ENCODE data around the gene STT3A. TPM values are rescaled to one million over a fixed set of nuclear protein-coding genes. Genes with fewer than 3 reads are reported as not detected.
"Not testable (repeated sequence)": the region's sequence is repeated elsewhere in the genome, so short reads cannot be mapped to it uniquely, and the experiment has no call there.

STT3A gene
- total and polyA plus RNA-seq, 10 donors, result 23.0 to 102 (median 80.9) TPM

DNA sequence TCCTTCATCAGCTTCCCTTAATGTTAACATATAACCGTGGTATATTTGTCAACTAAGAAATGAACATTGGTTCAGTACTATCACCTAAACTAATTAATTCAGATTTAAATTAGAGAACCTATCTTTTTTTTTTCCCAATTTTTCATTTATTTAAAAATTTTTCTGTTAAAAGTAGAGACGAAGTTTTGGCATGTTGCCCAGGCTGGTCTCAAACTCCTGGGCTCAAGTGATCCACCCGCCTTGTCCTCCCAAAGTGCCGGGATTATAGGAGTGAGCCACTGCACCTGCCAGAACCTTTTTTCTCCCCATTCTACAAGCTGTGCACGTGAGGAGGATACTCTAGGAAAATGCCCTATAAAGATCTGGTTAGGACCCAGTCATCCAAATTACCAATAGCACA is 19.7 kb upstream of the STT3A start:
- H3K9me3 ChIP-seq, result no peaks in the 10 kb centered on the region
- H3K27me3 ChIP-seq (replicated peaks in 1 of 7), result no peaks in the 10 kb centered on the region
- H3K4me1 ChIP-seq, result peaks cover 11 to 40% (median 23%) of the 10 kb centered on the region in 6 donors
- intact Hi-C loops (cut with DNase I; ENCODE audit: low total_unique reads), result no loop called here
- DNase-seq, result no peak
- H3K4me3 ChIP-seq, result no peak overlapping the region
- TF ChIP-seq POLR2A (IDR thresholded peaks at IDR 0.05) (no peak), POLR2AphosphoS5 (IDR thresholded peaks at IDR 0.05) (no peak)
- TF ChIP-seq, protein P1, sequence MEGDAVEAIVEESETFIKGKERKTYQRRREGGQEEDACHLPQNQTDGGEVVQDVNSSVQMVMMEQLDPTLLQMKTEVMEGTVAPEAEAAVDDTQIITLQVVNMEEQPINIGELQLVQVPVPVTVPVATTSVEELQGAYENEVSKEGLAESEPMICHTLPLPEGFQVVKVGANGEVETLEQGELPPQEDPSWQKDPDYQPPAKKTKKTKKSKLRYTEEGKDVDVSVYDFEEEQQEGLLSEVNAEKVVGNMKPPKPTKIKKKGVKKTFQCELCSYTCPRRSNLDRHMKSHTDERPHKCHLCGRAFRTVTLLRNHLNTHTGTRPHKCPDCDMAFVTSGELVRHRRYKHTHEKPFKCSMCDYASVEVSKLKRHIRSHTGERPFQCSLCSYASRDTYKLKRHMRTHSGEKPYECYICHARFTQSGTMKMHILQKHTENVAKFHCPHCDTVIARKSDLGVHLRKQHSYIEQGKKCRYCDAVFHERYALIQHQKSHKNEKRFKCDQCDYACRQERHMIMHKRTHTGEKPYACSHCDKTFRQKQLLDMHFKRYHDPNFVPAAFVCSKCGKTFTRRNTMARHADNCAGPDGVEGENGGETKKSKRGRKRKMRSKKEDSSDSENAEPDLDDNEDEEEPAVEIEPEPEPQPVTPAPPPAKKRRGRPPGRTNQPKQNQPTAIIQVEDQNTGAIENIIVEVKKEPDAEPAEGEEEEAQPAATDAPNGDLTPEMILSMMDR (IDR thresholded peaks at IDR 0.05 in 8 of 11, conservative IDR thresholded peaks at IDR 0.05 in 3 of 11), result no peak
- no peak overlapping the region for H3K27ac ChIP-seq
- peaks cover 7 to 58% (median 50%) of the 10 kb centered on the region in 6 donors for H3K36me3 ChIP-seq
- whole genome bisulfite sequencing, 5 donors, result 83 to 93% (median 89%) methylated on average over 5 of the region's 5 CpGs

DNA sequence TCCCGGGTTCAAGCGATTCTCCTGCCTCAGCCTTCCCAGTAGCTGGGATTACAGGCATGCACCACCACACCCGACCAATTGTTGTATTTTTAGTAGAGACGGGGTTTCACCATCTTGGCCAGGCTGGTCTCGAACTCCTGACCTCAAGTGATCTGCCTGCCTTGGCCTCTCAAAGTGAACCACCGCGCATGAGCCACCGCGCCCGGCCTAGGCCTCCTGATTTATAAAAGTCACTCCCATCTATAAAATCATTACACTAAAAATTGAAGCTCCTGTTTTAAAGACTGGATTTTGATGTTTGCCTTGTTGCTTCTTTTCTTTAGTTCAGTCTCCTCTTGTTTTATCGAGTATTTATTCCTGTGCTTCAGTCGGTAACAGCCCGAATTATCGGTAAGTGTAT is 15.5 kb upstream of the STT3A start:
- intact Hi-C loops (cut with DNase I; ENCODE audit: low total_unique reads); H3K27ac ChIP-seq; H3K27me3 ChIP-seq (replicated peaks in 1 of 7); DNase-seq; H3K4me1 ChIP-seq; H3K9me3 ChIP-seq; H3K4me3 ChIP-seq: not testable (repeated sequence)
- H3K36me3 ChIP-seq, result peaks cover 15 to 100% (median 92%) of the 10 kb centered on the region in 6 donors
- WGBS, 5 donors, result 96 to 98% (median 97%) methylated on average over 14 of the region's 14 CpGs

DNA sequence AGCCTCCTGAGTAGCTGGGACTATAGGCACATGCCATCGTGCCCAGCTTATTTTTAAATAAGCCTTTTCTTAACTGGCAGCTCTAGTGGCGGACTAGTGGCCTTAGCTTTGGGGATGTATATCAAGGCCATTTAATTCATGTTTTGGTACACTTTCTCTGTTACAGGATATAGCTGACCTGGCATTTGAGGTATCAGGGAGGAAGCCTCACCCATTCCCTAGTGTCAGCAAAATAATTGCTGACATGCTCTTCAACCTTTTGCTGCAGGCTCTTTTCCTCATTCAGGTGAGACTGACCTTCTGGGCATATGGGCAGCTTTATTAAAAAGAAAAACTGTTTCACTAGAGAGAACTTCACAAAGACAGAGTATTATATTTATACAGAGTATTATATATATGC is 13.9 kb upstream of the STT3A start:
- H3K4me1 ChIP-seq, result no peaks in the 10 kb centered on the region

DNA sequence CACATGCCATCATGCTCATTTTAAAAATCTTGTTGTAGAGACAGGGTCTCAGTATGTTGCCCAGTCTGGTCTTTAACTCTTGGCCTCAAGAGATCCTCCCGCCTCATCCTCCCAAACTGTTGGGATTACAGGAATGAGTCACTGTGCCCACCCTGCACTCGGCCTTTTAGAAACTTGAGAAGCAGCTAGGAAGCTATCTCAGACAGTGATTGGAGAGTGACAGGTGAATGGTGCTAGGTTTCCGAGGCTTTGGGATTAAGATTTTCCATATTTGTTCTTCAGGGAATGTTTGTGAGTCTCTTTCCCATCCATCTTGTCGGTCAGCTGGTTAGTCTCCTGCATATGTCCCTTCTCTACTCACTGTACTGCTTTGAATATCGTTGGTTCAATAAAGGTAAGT is 12.8 kb upstream of the STT3A start:
- DNase-seq, result no peak
- intact Hi-C loops (cut with DNase I; ENCODE audit: low total_unique reads), result no loop called here
- Histone ChIP-seq H3K27me3 (replicated peaks in 1 of 7) (no peaks in the 10 kb centered on the region), H3K9me3 (no peaks in the 10 kb centered on the region), H3K4me3 (no peak overlapping the region), H3K4me1 (no peaks in the 10 kb centered on the region), H3K36me3 (peaks cover 19 to 100% (median 97%) of the 10 kb centered on the region in 6 donors), H3K27ac (no peak overlapping the region)
- WGBS, 5 donors, result 93 to 99% (median 94%) methylated on average over 5 of the region's 5 CpGs
- TF ChIP-seq, protein P1 (IDR thresholded peaks at IDR 0.05 in 8 of 11, conservative IDR thresholded peaks at IDR 0.05 in 3 of 11), result no peak
- TF ChIP-seq POLR2AphosphoS5 (IDR thresholded peaks at IDR 0.05), result no peak
- no peak for TF ChIP-seq POLR2A (IDR thresholded peaks at IDR 0.05)

More for the DNA sequence above, 13.9 kb upstream of the STT3A start:
- Histone ChIP-seq H3K4me3 (no peak overlapping the region), H3K9me3 (no peaks in the 10 kb centered on the region), H3K36me3 (peaks cover 19 to 100% (median 97%) of the 10 kb centered on the region in 6 donors), H3K27me3 (replicated peaks in 1 of 7) (no peaks in the 10 kb centered on the region), H3K27ac (peak overlapping the region in 3 of 8 donors; percentile 1 to 46 (median 12))
- WGBS, 5 donors, result 52 to 84% (median 81%) methylated on average over 2 of the region's 2 CpGs
- DNase-seq, result no peak
- intact Hi-C loops (cut with DNase I; ENCODE audit: low total_unique reads), result no loop called here
- TF ChIP-seq POLR2AphosphoS5 (IDR thresholded peaks at IDR 0.05) (no peak), POLR2A (IDR thresholded peaks at IDR 0.05) (no peak)
- TF ChIP-seq, protein P1 (IDR thresholded peaks at IDR 0.05 in 8 of 11, conservative IDR thresholded peaks at IDR 0.05 in 3 of 11), result no peak

DNA sequence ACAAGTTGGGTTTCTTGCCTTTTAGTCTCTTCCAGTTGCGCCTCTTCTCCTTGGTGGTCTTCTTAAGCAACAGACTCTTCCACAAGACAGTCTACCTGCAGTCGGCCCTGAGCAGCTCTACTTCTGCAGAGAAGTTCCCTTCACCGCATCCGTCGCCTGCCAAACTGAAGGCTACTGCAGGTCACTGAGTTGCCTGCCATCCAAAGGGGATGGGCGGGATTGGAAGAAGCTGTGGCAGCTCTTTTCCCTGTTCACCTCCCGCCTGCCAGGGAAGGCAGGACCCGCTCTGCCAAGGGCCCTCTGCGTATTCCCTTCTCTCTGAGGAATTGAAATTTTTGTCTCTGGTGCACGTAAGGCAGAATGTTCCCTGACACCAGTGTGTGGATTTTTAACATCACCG is 9.2 kb upstream of the STT3A start:
- Histone ChIP-seq H3K4me3 (no peak overlapping the region), H3K4me1 (no peaks in the 10 kb centered on the region), H3K9me3 (no peaks in the 10 kb centered on the region), H3K36me3 (peaks cover 15 to 72% (median 63%) of the 10 kb centered on the region in 6 donors), H3K27ac (no peak overlapping the region), H3K27me3 (replicated peaks in 1 of 7) (no peaks in the 10 kb centered on the region)
- 96 to 98% (median 97%) methylated on average over 11 of the region's 11 CpGs for WGBS, 5 donors
- DNase-seq, result no peak
- intact Hi-C loops (cut with DNase I; ENCODE audit: low total_unique reads), result no loop called here
- TF ChIP-seq POLR2A (IDR thresholded peaks at IDR 0.05) (no peak), POLR2AphosphoS5 (IDR thresholded peaks at IDR 0.05) (no peak)
- TF ChIP-seq, protein P1 (IDR thresholded peaks at IDR 0.05 in 8 of 11, conservative IDR thresholded peaks at IDR 0.05 in 3 of 11), result no peak
